ENCODE results near the gene DAZAP1.

GRCh38 chr19:1399745-1400144 is 7.6 kb upstream of the DAZAP1 start:
- TF ChIP-seq CTCF (IDR thresholded peaks at IDR 0.05) (no peak), ZFX (IDR thresholded peaks at IDR 0.05; ENCODE audit: borderline replicate concordance) (no peak)

Measured in 22Rv1 (cell line).